HCT116 (cell line): ENCODE data around the gene EDDM13. TPM values are rescaled to one million over a fixed set of nuclear protein-coding genes. Genes with fewer than 3 reads are reported as not detected.

Experiments
- ATAC-seq: fragments of 200-7000 bp; cut with Tn5 transposase; 2 replicates; pipeline ENCODE4 v1.9.1; 2020; ENCODE audit warnings: mild to moderate bottlenecking, moderate library complexity
- BruUV-seq: library from RNA; stranded (reverse); fragments of 400-500 nt; replicated peaks from 2 replicates; lab custom pipeline; 2021; lab: Mats Ljungman, UMichigan
- CTCF ChIA-PET: fragments of 300-600 bp; sonication (Branson Sonifier 250); formaldehyde crosslinking; loops from one replicate; lab custom pipeline; 2021; ENCODE audit warnings: antibody characterized with exemption; lab: Charles Lee
- POLR2A ChIA-PET: fragments of 300-600, 350-600 bp; sonication (Branson Sonifier 250); formaldehyde crosslinking; loops from one replicate; lab custom pipeline; 2021; ENCODE audit warnings: antibody characterized with exemption; lab: Charles Lee
- RAD21 ChIA-PET, 2 experiments: fragments of 300-600 bp; sonication (Branson Sonifier 250); formaldehyde crosslinking; loops; one replicate each; lab custom pipeline; 2023; ENCODE audit warnings: low total read pairs in 2 of 2; ENCODE audit not compliant: uncharacterized antibody in 2 of 2, unreplicated experiment in 2 of 2, low non-redundant PET in 1 of 2; lab: Charles Lee
- DNase-seq: peaks from one replicate; pipeline ENCODE4 v3.0.0-alpha.2; 2010; ENCODE audit warnings: low read depth, low spot score
- H2AFZ ChIP-seq: fragments of 200-600 bp; shearing (Covaris generic), sonication (generic); 2 replicates; pipeline ENCODE4 v1.6.1; 2017; ENCODE audit warnings: low read depth, mixed run types, mixed read lengths, antibody characterized with exemption, low read length; ENCODE audit not compliant: poor library complexity, severe bottlenecking
- H3K27ac ChIP-seq: 2 replicates; pipeline ENCODE4 v1.5.1; 2012; ENCODE audit warnings: low read depth, low read length
- H3K27me3 ChIP-seq: fragments of 200-600 bp; sonication (generic); 2 replicates; pipeline ENCODE4 v1.6.1; 2016; ENCODE audit warnings: mixed run types, low read length, mixed read lengths; ENCODE audit not compliant: insufficient read depth
- H3K36me3 ChIP-seq, 2 experiments: fragments of 200-500 bp in 1 of 2; fragments of 200-600 bp in 1 of 2; sonication (Bioruptor generic) in 1 of 2; sonication (generic) in 1 of 2; 2 replicates each; pipeline versions ENCODE4 v1.5.1 to v1.6.1; 2014 to 2016; ENCODE audit warnings: low read length in 2 of 2, inconsistent platforms in 1 of 2, mixed read lengths in 1 of 2, mixed run types in 1 of 2; ENCODE audit not compliant: insufficient read depth in 2 of 2, control insufficient read depth in 1 of 2
- H3K4me1 ChIP-seq, 2 experiments: fragments of 200-600 bp in 1 of 2; sonication (generic) in 1 of 2; 2 replicates each; pipeline versions ENCODE4 v1.5.1 to v1.6.1; 2012 to 2017; ENCODE audit warnings: low read length in 2 of 2, inconsistent platforms in 1 of 2, mild to moderate bottlenecking in 1 of 2, mixed read lengths in 1 of 2, mixed run types in 1 of 2, moderate library complexity in 1 of 2; ENCODE audit not compliant: insufficient read depth in 2 of 2, control insufficient read depth in 1 of 2
- H3K4me2 ChIP-seq: fragments of 200-600 bp; sonication (generic); 2 replicates; pipeline ENCODE4 v1.6.1; 2017; ENCODE audit warnings: mixed run types, low read length, mixed read lengths
- H3K4me3 ChIP-seq, 2 experiments: fragments of 200-600 bp in 1 of 2; sonication (generic) in 1 of 2; replicated peaks in 1 of 2; 2 replicates each; pipeline ENCODE4 v1.5.1; 2011 to 2016; ENCODE audit warnings: low read length in 2 of 2, control low read depth in 1 of 2, low read depth in 1 of 2, mild to moderate bottlenecking in 1 of 2, mixed read lengths in 1 of 2, mixed run types in 1 of 2
- H3K79me2 ChIP-seq: fragments of 200-600 bp; sonication (generic); 2 replicates; pipeline ENCODE4 v1.6.1; 2017; ENCODE audit warnings: mild to moderate bottlenecking, mixed run types, low read length, moderate library complexity, mixed read lengths; ENCODE audit not compliant: insufficient read depth
- H3K9ac ChIP-seq: fragments of 200-600 bp; sonication (generic); 2 replicates; pipeline ENCODE4 v1.6.1; 2016; ENCODE audit warnings: low read length, mixed read lengths
- H3K9me2 ChIP-seq: fragments of 200-600 bp; sonication (generic), shearing (Covaris generic); 2 replicates; pipeline ENCODE4 v1.6.1; 2017; ENCODE audit warnings: mixed run types, mild to moderate bottlenecking, moderate library complexity; ENCODE audit not compliant: insufficient read depth
- H3K9me3 ChIP-seq, 2 experiments: fragments of 200-500 bp in 1 of 2; fragments of 200-600 bp in 1 of 2; sonication (Bioruptor generic) in 1 of 2; sonication (generic) in 1 of 2; 2 replicates each; pipeline ENCODE4 v1.6.1; 2014 to 2017; ENCODE audit warnings: low read length in 2 of 2, mixed read lengths in 2 of 2, inconsistent platforms in 1 of 2, low read depth in 1 of 2, mild to moderate bottlenecking in 1 of 2, mixed run types in 1 of 2, moderate library complexity in 1 of 2; ENCODE audit not compliant: control insufficient read depth in 1 of 2, insufficient read depth in 1 of 2
- H4K20me1 ChIP-seq: fragments of 200-600 bp; sonication (generic), shearing (Covaris generic); 2 replicates; pipeline ENCODE4 v1.6.1; 2017; ENCODE audit warnings: mixed run types, mild to moderate bottlenecking, moderate library complexity; ENCODE audit not compliant: insufficient read depth
- CBX3 ChIP-seq: IDR thresholded peaks from 2 replicates; pipeline ENCODE4 v1.6.1; 2012; ENCODE audit warnings: low read depth
- CEBPB ChIP-seq: IDR thresholded peaks from 2 replicates; pipeline ENCODE4 v1.6.1; 2012; ENCODE audit warnings: low read depth
- EGR1 ChIP-seq: IDR thresholded peaks from 2 replicates; pipeline ENCODE4 v1.6.1; 2012; ENCODE audit warnings: low read depth
- EZH2 ChIP-seq: fragments of 200-600 bp; sonication (generic); IDR thresholded peaks from 2 replicates; pipeline ENCODE4 v1.6.1; 2017; ENCODE audit warnings: antibody characterized with exemption, mixed run types
- POLR2A ChIP-seq: IDR thresholded peaks from 2 replicates; pipeline ENCODE4 v1.7.0; 2011; ENCODE audit warnings: borderline replicate concordance; ENCODE audit not compliant: insufficient read depth, insufficient read length; ENCODE audit errors: extremely low read depth
- RAD21 ChIP-seq: IDR thresholded peaks from 2 replicates; pipeline ENCODE4 v1.6.1; 2012; ENCODE audit warnings: low read depth, mild to moderate bottlenecking
- SIN3A ChIP-seq: IDR thresholded peaks from 2 replicates; pipeline ENCODE4 v1.6.1; 2012; ENCODE audit warnings: low read depth
- SP1 ChIP-seq: IDR thresholded peaks from 2 replicates; pipeline ENCODE4 v1.6.1; 2012; ENCODE audit warnings: low read depth
- SRF ChIP-seq: IDR thresholded peaks from 2 replicates; pipeline ENCODE4 v1.6.1; 2012; ENCODE audit warnings: low read depth
- ZFX ChIP-seq: fragments of 450-650 bp; IDR thresholded peaks from 2 replicates; pipeline ENCODE4 v1.6.1; 2017
- intact Hi-C: fragments of 100-400 bp; cut with micrococcal nuclease; formaldehyde crosslinking; loops from 2 replicates; pipeline ENCODE4 v1.10.0; 2022
- total RNA-seq: library from RNA; stranded (reverse); gene quantifications from one replicate; pipeline ENCODE4 v1.2.1, GENCODE V29; 2021; ENCODE audit not compliant: unreplicated experiment
- TF ChIP-seq, protein P1 (sequence below), 3 experiments: fragments of 200-600 bp in 1 of 3; sonication (generic) in 1 of 3; IDR thresholded peaks in 2 of 3; conservative IDR thresholded peaks in 1 of 3; 2 replicates each; pipeline ENCODE4 v1.5.1; 2012 to 2017; ENCODE audit warnings: low read depth in 2 of 3, low read length in 2 of 3, antibody characterized with exemption in 1 of 3, borderline replicate concordance in 1 of 3, control low read depth in 1 of 3, mild to moderate bottlenecking in 1 of 3, mixed read lengths in 1 of 3, mixed run types in 1 of 3, moderate library complexity in 1 of 3; ENCODE audit not compliant: insufficient read depth in 1 of 3
- TF ChIP-seq, protein P2 (sequence below): IDR thresholded peaks from 2 replicates; pipeline ENCODE4 v1.6.1; 2011; ENCODE audit warnings: mild to moderate bottlenecking, low read length, moderate library complexity; ENCODE audit not compliant: insufficient replicate concordance; ENCODE audit errors: extremely low read depth
- TF ChIP-seq, protein P3 (sequence below): IDR thresholded peaks from 2 replicates; pipeline ENCODE4 v1.6.1; 2012; ENCODE audit warnings: low read depth
- TF ChIP-seq, protein P4 (sequence below): IDR thresholded peaks from 2 replicates; pipeline ENCODE4 v1.6.1; 2012
- TF ChIP-seq, protein P5 (sequence below): IDR thresholded peaks from 2 replicates; pipeline ENCODE4 v1.6.1; 2012

Gene EDDM13
- total RNA-seq, 1 experiment from 2014 or later = not detected

DNA sequence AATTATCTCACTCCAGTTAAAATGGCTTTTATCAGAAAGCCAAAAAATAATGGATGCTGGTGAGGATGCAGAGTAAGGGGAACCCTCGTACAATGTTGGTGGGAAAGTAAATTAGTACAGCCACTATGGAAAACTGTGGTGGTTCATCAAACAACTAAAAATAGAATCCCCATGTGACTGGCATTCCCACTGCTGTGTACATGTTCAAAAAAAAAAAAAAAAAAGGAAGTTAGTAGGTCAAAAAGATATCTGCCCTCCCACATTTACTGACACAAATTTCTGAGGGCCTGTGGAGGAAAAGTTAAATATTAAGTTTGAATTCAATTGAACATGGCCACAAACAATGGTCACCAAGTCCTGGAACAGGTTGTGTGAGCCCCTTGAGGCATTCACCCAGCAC lies 51.9 kb downstream of the EDDM13 start (continued):
- TF ChIP-seq, protein P1, sequence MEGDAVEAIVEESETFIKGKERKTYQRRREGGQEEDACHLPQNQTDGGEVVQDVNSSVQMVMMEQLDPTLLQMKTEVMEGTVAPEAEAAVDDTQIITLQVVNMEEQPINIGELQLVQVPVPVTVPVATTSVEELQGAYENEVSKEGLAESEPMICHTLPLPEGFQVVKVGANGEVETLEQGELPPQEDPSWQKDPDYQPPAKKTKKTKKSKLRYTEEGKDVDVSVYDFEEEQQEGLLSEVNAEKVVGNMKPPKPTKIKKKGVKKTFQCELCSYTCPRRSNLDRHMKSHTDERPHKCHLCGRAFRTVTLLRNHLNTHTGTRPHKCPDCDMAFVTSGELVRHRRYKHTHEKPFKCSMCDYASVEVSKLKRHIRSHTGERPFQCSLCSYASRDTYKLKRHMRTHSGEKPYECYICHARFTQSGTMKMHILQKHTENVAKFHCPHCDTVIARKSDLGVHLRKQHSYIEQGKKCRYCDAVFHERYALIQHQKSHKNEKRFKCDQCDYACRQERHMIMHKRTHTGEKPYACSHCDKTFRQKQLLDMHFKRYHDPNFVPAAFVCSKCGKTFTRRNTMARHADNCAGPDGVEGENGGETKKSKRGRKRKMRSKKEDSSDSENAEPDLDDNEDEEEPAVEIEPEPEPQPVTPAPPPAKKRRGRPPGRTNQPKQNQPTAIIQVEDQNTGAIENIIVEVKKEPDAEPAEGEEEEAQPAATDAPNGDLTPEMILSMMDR (IDR thresholded peaks at IDR 0.05 in 2 of 3, conservative IDR thresholded peaks at IDR 0.05 in 1 of 3; ENCODE audit: borderline replicate concordance in 1 of 3, insufficient read depth in 1 of 3, low read depth in 2 of 3, low read length in 2 of 3) = no peak
- no peak for TF ChIP-seq EZH2
- TF ChIP-seq SIN3A = no peak
- no peak for TF ChIP-seq CBX3
- TF ChIP-seq RAD21 = no peak
- TF ChIP-seq EGR1 = no peak
- no peak for TF ChIP-seq SRF
- no peak for TF ChIP-seq ZFX
- TF ChIP-seq, all 23 proteins: peak for 0

DNA sequence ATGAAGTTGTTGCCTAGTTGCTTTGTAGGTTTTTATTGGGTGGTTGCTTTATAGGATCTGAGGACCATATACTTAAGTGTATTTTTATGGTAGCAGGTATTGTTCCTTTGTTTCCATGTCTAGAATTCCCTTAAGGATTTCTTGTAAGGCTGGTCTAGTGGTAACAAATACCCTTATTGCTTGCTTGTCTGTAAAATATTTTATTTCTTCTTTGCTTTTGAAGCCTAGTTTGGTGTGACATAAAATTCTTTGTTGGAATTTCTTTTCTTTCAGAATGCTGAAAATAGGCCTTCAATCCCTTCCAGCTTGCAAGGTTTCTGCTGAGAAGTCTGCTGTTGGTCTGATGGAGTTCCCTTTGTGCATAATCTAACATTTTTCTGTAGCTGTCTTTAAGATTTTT lies 60.1 kb downstream of the EDDM13 start:
- DNase-seq (no peak), ATAC-seq (no peak)
- ChIA-PET CTCF (interaction anchor here (0.8 to 3.8 kb wide), 17 partner anchors 13 to 700 kb away, joined by 4 to 229 read pairs (median 11); partner anchors contain the start of gene U2AF2), RAD21 (interaction anchor here (1.1 to 1.7 kb wide), 5 partner anchors 79 to 266 kb away, joined by 3 to 25 read pairs (median 8); no protein-coding TSS in a partner anchor), POLR2A (interaction anchor here (1.7 kb wide), 1 partner anchor 79 kb away, joined by 6 read pairs; no protein-coding TSS in a partner anchor)
- intact Hi-C loops = loop anchor here (1.0 to 5.0 kb wide), 4 partner anchors 79 to 700 kb away; no protein-coding TSS in a partner anchor
- no TSS peak for BruUV-seq
- H3K36me3 ChIP-seq = no peaks in the 10 kb centered on the region
- H3K4me2 ChIP-seq = no peak overlapping the region
- H3K27ac ChIP-seq = no peak overlapping the region
- no peaks in the 10 kb centered on the region for H3K79me2 ChIP-seq
- no peaks in the 10 kb centered on the region for H3K9me3 ChIP-seq
- H3K27me3 ChIP-seq = peaks cover 3% of the 10 kb centered on the region; the same call in 1 of the 2 replicates
- no peak overlapping the region for H2AFZ ChIP-seq
- no peaks in the 10 kb centered on the region for H4K20me1 ChIP-seq
- H3K9ac ChIP-seq = no peak overlapping the region
- no peak for TF ChIP-seq CEBPB
- TF ChIP-seq, protein P2, sequence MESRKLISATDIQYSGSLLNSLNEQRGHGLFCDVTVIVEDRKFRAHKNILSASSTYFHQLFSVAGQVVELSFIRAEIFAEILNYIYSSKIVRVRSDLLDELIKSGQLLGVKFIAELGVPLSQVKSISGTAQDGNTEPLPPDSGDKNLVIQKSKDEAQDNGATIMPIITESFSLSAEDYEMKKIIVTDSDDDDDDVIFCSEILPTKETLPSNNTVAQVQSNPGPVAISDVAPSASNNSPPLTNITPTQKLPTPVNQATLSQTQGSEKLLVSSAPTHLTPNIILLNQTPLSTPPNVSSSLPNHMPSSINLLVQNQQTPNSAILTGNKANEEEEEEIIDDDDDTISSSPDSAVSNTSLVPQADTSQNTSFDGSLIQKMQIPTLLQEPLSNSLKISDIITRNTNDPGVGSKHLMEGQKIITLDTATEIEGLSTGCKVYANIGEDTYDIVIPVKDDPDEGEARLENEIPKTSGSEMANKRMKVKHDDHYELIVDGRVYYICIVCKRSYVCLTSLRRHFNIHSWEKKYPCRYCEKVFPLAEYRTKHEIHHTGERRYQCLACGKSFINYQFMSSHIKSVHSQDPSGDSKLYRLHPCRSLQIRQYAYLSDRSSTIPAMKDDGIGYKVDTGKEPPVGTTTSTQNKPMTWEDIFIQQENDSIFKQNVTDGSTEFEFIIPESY = no peak
- TF ChIP-seq, protein P3, sequence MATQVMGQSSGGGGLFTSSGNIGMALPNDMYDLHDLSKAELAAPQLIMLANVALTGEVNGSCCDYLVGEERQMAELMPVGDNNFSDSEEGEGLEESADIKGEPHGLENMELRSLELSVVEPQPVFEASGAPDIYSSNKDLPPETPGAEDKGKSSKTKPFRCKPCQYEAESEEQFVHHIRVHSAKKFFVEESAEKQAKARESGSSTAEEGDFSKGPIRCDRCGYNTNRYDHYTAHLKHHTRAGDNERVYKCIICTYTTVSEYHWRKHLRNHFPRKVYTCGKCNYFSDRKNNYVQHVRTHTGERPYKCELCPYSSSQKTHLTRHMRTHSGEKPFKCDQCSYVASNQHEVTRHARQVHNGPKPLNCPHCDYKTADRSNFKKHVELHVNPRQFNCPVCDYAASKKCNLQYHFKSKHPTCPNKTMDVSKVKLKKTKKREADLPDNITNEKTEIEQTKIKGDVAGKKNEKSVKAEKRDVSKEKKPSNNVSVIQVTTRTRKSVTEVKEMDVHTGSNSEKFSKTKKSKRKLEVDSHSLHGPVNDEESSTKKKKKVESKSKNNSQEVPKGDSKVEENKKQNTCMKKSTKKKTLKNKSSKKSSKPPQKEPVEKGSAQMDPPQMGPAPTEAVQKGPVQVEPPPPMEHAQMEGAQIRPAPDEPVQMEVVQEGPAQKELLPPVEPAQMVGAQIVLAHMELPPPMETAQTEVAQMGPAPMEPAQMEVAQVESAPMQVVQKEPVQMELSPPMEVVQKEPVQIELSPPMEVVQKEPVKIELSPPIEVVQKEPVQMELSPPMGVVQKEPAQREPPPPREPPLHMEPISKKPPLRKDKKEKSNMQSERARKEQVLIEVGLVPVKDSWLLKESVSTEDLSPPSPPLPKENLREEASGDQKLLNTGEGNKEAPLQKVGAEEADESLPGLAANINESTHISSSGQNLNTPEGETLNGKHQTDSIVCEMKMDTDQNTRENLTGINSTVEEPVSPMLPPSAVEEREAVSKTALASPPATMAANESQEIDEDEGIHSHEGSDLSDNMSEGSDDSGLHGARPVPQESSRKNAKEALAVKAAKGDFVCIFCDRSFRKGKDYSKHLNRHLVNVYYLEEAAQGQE = no peak
- no peak for TF ChIP-seq POLR2A
- TF ChIP-seq SRF = no peak
- TF ChIP-seq, protein P4, sequence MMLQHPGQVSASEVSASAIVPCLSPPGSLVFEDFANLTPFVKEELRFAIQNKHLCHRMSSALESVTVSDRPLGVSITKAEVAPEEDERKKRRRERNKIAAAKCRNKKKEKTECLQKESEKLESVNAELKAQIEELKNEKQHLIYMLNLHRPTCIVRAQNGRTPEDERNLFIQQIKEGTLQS = no peak
- TF ChIP-seq, protein P5, sequence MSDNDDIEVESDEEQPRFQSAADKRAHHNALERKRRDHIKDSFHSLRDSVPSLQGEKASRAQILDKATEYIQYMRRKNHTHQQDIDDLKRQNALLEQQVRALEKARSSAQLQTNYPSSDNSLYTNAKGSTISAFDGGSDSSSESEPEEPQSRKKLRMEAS = no peak
- no peak for TF ChIP-seq SP1
- TF ChIP-seq, protein P1 (IDR thresholded peaks at IDR 0.05 in 2 of 3, conservative IDR thresholded peaks at IDR 0.05 in 1 of 3; ENCODE audit: borderline replicate concordance in 1 of 3, insufficient read depth in 1 of 3, low read depth in 2 of 3, low read length in 2 of 3) = no peak
- no peaks in the 10 kb centered on the region for H3K9me2 ChIP-seq
- H3K4me1 ChIP-seq = no peaks in the 10 kb centered on the region
- H3K4me3 ChIP-seq = no peak overlapping the region
